ENCODE measurements around the gene ADAMTS3.
"Not testable (repeated sequence)": the region's sequence is repeated elsewhere in the genome, so short reads cannot be mapped to it uniquely, and the experiment has no call there.

Gene ADAMTS3

GRCh38 chr4:72546456-72546855 lies 22.6 kb downstream of the ADAMTS3 start:
- no peak for DNase-seq

- not testable (repeated sequence) for DNase-seq
Measured at GRCh38 chr4:72540694-72541093, 28.3 kb downstream of the ADAMTS3 start.

GRCh38 chr4:72538006-72538405 lies 31.0 kb downstream of the ADAMTS3 start:
- DNase-seq, result no peak

GRCh38 chr4:72536443-72536842 lies 32.6 kb downstream of the ADAMTS3 start:
- DNase-seq, result no peak

GRCh38 chr4:72531768-72532290 lies 37.2 kb downstream of the ADAMTS3 start:
- no peak for DNase-seq

- no peak for DNase-seq
Measured at GRCh38 chr4:72531322-72531721, 37.7 kb downstream of the ADAMTS3 start.

GRCh38 chr4:72529148-72529822 lies 39.7 kb downstream of the ADAMTS3 start:
- no peak for DNase-seq

GRCh38 chr4:72527038-72527646 lies 41.9 kb downstream of the ADAMTS3 start:
- DNase-seq, result no peak

GRCh38 chr4:72525938-72526337 lies 43.1 kb downstream of the ADAMTS3 start:
- DNase-seq, result no peak

- no peak for DNase-seq
Measured at GRCh38 chr4:72522440-72522839, 46.6 kb downstream of the ADAMTS3 start.

- DNase-seq, result no peak
Measured at GRCh38 chr4:72513227-72513626, 55.8 kb downstream of the ADAMTS3 start.

- DNase-seq, result no peak
Measured at GRCh38 chr4:72507860-72508419, 61.1 kb downstream of the ADAMTS3 start.

GRCh38 chr4:72507167-72507566 lies 61.9 kb downstream of the ADAMTS3 start:
- no peak for DNase-seq

- peak; percentile 11 for DNase-seq
Measured at GRCh38 chr4:72505314-72505744, 63.7 kb downstream of the ADAMTS3 start.

GRCh38 chr4:72500214-72500613 lies 68.8 kb downstream of the ADAMTS3 start:
- DNase-seq, result no peak

GRCh38 chr4:72496119-72496518 lies 72.9 kb downstream of the ADAMTS3 start:
- no peak for DNase-seq

- no peak for DNase-seq
Measured at GRCh38 chr4:72494156-72494555, 74.9 kb downstream of the ADAMTS3 start.

GRCh38 chr4:72489267-72489666 lies 79.8 kb downstream of the ADAMTS3 start:
- DNase-seq, result no peak

GRCh38 chr4:72486991-72487390 lies 82.0 kb downstream of the ADAMTS3 start:
- no peak for DNase-seq

GRCh38 chr4:72484981-72485380 lies 84.0 kb downstream of the ADAMTS3 start:
- DNase-seq, result no peak

GRCh38 chr4:72473434-72473900 lies 95.6 kb downstream of the ADAMTS3 start:
- DNase-seq, result no peak

GRCh38 chr4:72471816-72472215 lies 97.2 kb downstream of the ADAMTS3 start:
- DNase-seq, result no peak

GRCh38 chr4:72468904-72469502 lies 100.0 kb downstream of the ADAMTS3 start:
- DNase-seq, result no peak

- no peak for DNase-seq
Measured at GRCh38 chr4:72467633-72468032, 101.4 kb downstream of the ADAMTS3 start.
